GM23338 (cell line): ENCODE data around the gene GAB1. TPM values are rescaled to one million over a fixed set of nuclear protein-coding genes. Genes with fewer than 3 reads are reported as not detected.

Experiments used
- ATAC-seq: fragments of 200-7000 bp; cut with Tn5 transposase; 3 replicates; pipeline ENCODE4 v1.9.1; 2020
- DNase-seq: peaks from one replicate; pipeline ENCODE4 v3.0.0-alpha.2; 2015; ENCODE audit warnings: low spot score
- H2AFZ ChIP-seq: fragments of 200-600 bp; sonication (generic); 2 replicates; pipeline ENCODE4 v1.8.0; 2016; ENCODE audit warnings: antibody characterized with exemption, mild to moderate bottlenecking, moderate library complexity
- H3F3A ChIP-seq: fragments of 200-600 bp; sonication (generic); replicated peaks from 2 replicates; pipeline ENCODE4 v1.8.0; 2017; ENCODE audit warnings: antibody characterized with exemption, mixed run types, low read depth
- H3K27ac ChIP-seq: fragments of 200-600 bp; sonication (generic); 2 replicates; pipeline ENCODE4 v1.6.1; 2016; ENCODE audit warnings: low read depth
- H3K27me3 ChIP-seq: fragments of 200-600 bp; sonication (generic); 2 replicates; pipeline ENCODE4 v1.8.0; 2016; ENCODE audit warnings: mild to moderate bottlenecking, mixed run types, moderate library complexity; ENCODE audit not compliant: insufficient read depth
- H3K36me3 ChIP-seq: fragments of 200-600 bp; sonication (generic); 2 replicates; pipeline ENCODE4 v1.8.0; 2016; ENCODE audit warnings: mild to moderate bottlenecking; ENCODE audit not compliant: insufficient read depth
- H3K4me1 ChIP-seq: fragments of 200-600 bp; sonication (generic); 2 replicates; pipeline ENCODE4 v1.8.0; 2016; ENCODE audit warnings: mild to moderate bottlenecking, moderate library complexity; ENCODE audit not compliant: insufficient read depth
- H3K4me2 ChIP-seq: fragments of 200-600 bp; sonication (generic); 2 replicates; pipeline ENCODE4 v1.7.1; 2017; ENCODE audit warnings: mixed run types
- H3K4me3 ChIP-seq: fragments of 200-600 bp; sonication (generic); 2 replicates; pipeline ENCODE4 v1.6.1; 2016; ENCODE audit warnings: mixed run types
- H3K79me2 ChIP-seq: fragments of 200-600 bp; sonication (generic); replicated peaks from 2 replicates; pipeline ENCODE4 v1.8.0; 2017; ENCODE audit warnings: mild to moderate bottlenecking; ENCODE audit not compliant: insufficient read depth
- H3K9me2 ChIP-seq: fragments of 200-600 bp; sonication (generic); 2 replicates; pipeline ENCODE4 v1.8.0; 2017; ENCODE audit not compliant: insufficient read depth
- H4K20me1 ChIP-seq: fragments of 200-600 bp; sonication (generic); replicated peaks from 2 replicates; pipeline ENCODE4 v1.8.0; 2017; ENCODE audit warnings: mild to moderate bottlenecking; ENCODE audit not compliant: insufficient read depth
- H3K27ac Mint-ChIP-seq: 2 replicates; pipeline ENCODE4 v1.8.0; 2020; ENCODE audit warnings: inconsistent platforms, mild to moderate bottlenecking, moderate library complexity, mixed read lengths
- H3K27me3 Mint-ChIP-seq: 3 replicates; pipeline ENCODE4 v1.8.0; 2022; ENCODE audit warnings: low read depth, mild to moderate bottlenecking, moderate library complexity, mixed read lengths, inconsistent platforms; ENCODE audit not compliant: insufficient read depth, poor library complexity
- H3K36me3 Mint-ChIP-seq: 3 replicates; pipeline ENCODE4 v1.8.0; 2021; ENCODE audit warnings: low read depth, mild to moderate bottlenecking, inconsistent platforms, moderate library complexity, mixed read lengths
- H3K4me1 Mint-ChIP-seq: 3 replicates; pipeline ENCODE4 v1.8.0; 2020; ENCODE audit warnings: mild to moderate bottlenecking, inconsistent platforms, mixed read lengths
- H3K4me3 Mint-ChIP-seq: 3 replicates; pipeline ENCODE4 v1.8.0; 2021; ENCODE audit warnings: moderate library complexity, mild to moderate bottlenecking, inconsistent platforms, mixed read lengths
- H3K9me3 Mint-ChIP-seq: 3 replicates; pipeline ENCODE4 v1.8.0; 2020; ENCODE audit warnings: moderate library complexity, mild to moderate bottlenecking, inconsistent platforms, mixed read lengths
- EZH2phosphoT487 ChIP-seq: fragments of 200-600 bp; sonication (generic); IDR thresholded peaks from one replicate; pipeline ENCODE4 v1.8.1; 2018; ENCODE audit warnings: antibody characterized with exemption; ENCODE audit not compliant: unreplicated experiment
- NANOG ChIP-seq: IDR thresholded peaks from 2 replicates; pipeline ENCODE4 v1.6.1; 2016; ENCODE audit warnings: antibody characterized with exemption, borderline replicate concordance
- POLR2AphosphoS5 ChIP-seq: IDR thresholded peaks from 2 replicates; pipeline ENCODE4 v1.6.1; 2016; ENCODE audit warnings: antibody characterized with exemption, low read depth
- STAT1 ChIP-seq: IDR thresholded peaks from one replicate; pipeline ENCODE4 v1.6.1; 2016; ENCODE audit warnings: antibody characterized with exemption; ENCODE audit not compliant: unreplicated experiment
- ZNF114 ChIP-seq: fragments of 250-450 bp; sonication (Bioruptor Pico); IDR thresholded peaks from 2 replicates; pipeline ENCODE4 v1.5.0; 2020; ENCODE audit warnings: mild to moderate bottlenecking, moderate library complexity
- polyA plus RNA-seq: library from polyadenylated mRNA; unstranded; fragments of >200 nt; fragmentation: Nextera tagmentation; extraction: Ambion mirVana; gene quantifications from 2 replicates; pipeline ENCODE4 v1.2.1, GENCODE V29; 2016
- total RNA-seq: library from RNA; depleted of rRNA; stranded (reverse); fragments of >200 nt; shearing (Covaris generic); gene quantifications from 2 replicates; pipeline ENCODE4 v1.2.3, GENCODE V29; 2014
- TF ChIP-seq, protein P1 (sequence below), 2 experiments: fragments of 200-600 bp in 1 of 2; sonication (generic) in 1 of 2; conservative IDR thresholded peaks; 2 replicates each; pipeline versions ENCODE4 v1.5.1 to v1.6.1; 2016 to 2017; ENCODE audit warnings: antibody characterized with exemption in 2 of 2, low read depth in 2 of 2, mild to moderate bottlenecking in 2 of 2, moderate library complexity in 1 of 2
- TF ChIP-seq, protein P2 (sequence below): fragments of 250-450 bp; sonication (Bioruptor Pico); IDR thresholded peaks from 2 replicates; pipeline ENCODE4 v1.5.0; 2020; ENCODE audit warnings: mild to moderate bottlenecking, moderate library complexity

GAB1 gene
- total and polyA plus RNA-seq, 2 experiments from 2014 or later = 4.0 to 18.4 TPM

DNA sequence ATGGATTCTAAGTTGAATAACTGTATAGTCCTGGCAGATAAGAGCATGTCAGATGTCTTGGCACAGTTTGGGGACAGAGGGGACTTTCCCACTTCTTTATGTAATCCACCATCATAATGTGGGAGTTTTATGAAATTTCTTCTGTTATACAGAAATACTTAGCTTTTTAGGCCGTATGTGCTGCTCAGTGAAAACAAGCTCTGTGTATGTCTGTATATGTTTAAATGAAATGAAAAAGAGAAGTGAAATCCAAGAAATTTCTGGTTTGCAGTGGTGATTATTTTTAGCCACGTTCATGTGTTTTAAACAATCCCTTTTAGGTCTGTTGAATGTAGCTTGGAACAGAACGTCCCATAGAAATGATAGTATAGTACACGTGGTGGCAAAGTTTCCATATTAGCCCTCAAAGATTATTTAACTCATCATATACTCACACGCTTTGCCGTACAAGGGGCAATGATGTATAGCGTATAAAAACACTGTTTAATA is 41.0 kb downstream of the GAB1 start:
- no peaks in the 10 kb centered on the region for H3K9me3 Mint-ChIP-seq
- peaks cover 68% of the 10 kb centered on the region for H3K4me1 Mint-ChIP-seq
- peaks cover 3% of the 10 kb centered on the region for H3K27me3 Mint-ChIP-seq

More for the DNA sequence above, 41.0 kb downstream of the GAB1 start:
- no peaks in the 10 kb centered on the region for H3F3A ChIP-seq
- peaks cover 62% of the 10 kb centered on the region for H3K4me1 ChIP-seq
- H3K4me2 ChIP-seq = no peak overlapping the region
- no peak overlapping the region for H3K4me3 ChIP-seq
- ATAC-seq = no peak
- no peak overlapping the region for H3K27ac ChIP-seq
- no peak overlapping the region for H2AFZ ChIP-seq
- Mint-ChIP-seq H3K36me3 (no peaks in the 10 kb centered on the region), H3K27ac (no peak overlapping the region; the same call in 1 of the 2 replicates), H3K4me3 (no peak overlapping the region)
- TF ChIP-seq, protein P1, sequence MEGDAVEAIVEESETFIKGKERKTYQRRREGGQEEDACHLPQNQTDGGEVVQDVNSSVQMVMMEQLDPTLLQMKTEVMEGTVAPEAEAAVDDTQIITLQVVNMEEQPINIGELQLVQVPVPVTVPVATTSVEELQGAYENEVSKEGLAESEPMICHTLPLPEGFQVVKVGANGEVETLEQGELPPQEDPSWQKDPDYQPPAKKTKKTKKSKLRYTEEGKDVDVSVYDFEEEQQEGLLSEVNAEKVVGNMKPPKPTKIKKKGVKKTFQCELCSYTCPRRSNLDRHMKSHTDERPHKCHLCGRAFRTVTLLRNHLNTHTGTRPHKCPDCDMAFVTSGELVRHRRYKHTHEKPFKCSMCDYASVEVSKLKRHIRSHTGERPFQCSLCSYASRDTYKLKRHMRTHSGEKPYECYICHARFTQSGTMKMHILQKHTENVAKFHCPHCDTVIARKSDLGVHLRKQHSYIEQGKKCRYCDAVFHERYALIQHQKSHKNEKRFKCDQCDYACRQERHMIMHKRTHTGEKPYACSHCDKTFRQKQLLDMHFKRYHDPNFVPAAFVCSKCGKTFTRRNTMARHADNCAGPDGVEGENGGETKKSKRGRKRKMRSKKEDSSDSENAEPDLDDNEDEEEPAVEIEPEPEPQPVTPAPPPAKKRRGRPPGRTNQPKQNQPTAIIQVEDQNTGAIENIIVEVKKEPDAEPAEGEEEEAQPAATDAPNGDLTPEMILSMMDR (conservative IDR thresholded peaks at IDR 0.05; ENCODE audit: low read depth in 2 of 2) = no peak
- no peak for TF ChIP-seq NANOG
- no peak for TF ChIP-seq POLR2AphosphoS5
- TF ChIP-seq STAT1 = no peak
- TF ChIP-seq, protein P2, sequence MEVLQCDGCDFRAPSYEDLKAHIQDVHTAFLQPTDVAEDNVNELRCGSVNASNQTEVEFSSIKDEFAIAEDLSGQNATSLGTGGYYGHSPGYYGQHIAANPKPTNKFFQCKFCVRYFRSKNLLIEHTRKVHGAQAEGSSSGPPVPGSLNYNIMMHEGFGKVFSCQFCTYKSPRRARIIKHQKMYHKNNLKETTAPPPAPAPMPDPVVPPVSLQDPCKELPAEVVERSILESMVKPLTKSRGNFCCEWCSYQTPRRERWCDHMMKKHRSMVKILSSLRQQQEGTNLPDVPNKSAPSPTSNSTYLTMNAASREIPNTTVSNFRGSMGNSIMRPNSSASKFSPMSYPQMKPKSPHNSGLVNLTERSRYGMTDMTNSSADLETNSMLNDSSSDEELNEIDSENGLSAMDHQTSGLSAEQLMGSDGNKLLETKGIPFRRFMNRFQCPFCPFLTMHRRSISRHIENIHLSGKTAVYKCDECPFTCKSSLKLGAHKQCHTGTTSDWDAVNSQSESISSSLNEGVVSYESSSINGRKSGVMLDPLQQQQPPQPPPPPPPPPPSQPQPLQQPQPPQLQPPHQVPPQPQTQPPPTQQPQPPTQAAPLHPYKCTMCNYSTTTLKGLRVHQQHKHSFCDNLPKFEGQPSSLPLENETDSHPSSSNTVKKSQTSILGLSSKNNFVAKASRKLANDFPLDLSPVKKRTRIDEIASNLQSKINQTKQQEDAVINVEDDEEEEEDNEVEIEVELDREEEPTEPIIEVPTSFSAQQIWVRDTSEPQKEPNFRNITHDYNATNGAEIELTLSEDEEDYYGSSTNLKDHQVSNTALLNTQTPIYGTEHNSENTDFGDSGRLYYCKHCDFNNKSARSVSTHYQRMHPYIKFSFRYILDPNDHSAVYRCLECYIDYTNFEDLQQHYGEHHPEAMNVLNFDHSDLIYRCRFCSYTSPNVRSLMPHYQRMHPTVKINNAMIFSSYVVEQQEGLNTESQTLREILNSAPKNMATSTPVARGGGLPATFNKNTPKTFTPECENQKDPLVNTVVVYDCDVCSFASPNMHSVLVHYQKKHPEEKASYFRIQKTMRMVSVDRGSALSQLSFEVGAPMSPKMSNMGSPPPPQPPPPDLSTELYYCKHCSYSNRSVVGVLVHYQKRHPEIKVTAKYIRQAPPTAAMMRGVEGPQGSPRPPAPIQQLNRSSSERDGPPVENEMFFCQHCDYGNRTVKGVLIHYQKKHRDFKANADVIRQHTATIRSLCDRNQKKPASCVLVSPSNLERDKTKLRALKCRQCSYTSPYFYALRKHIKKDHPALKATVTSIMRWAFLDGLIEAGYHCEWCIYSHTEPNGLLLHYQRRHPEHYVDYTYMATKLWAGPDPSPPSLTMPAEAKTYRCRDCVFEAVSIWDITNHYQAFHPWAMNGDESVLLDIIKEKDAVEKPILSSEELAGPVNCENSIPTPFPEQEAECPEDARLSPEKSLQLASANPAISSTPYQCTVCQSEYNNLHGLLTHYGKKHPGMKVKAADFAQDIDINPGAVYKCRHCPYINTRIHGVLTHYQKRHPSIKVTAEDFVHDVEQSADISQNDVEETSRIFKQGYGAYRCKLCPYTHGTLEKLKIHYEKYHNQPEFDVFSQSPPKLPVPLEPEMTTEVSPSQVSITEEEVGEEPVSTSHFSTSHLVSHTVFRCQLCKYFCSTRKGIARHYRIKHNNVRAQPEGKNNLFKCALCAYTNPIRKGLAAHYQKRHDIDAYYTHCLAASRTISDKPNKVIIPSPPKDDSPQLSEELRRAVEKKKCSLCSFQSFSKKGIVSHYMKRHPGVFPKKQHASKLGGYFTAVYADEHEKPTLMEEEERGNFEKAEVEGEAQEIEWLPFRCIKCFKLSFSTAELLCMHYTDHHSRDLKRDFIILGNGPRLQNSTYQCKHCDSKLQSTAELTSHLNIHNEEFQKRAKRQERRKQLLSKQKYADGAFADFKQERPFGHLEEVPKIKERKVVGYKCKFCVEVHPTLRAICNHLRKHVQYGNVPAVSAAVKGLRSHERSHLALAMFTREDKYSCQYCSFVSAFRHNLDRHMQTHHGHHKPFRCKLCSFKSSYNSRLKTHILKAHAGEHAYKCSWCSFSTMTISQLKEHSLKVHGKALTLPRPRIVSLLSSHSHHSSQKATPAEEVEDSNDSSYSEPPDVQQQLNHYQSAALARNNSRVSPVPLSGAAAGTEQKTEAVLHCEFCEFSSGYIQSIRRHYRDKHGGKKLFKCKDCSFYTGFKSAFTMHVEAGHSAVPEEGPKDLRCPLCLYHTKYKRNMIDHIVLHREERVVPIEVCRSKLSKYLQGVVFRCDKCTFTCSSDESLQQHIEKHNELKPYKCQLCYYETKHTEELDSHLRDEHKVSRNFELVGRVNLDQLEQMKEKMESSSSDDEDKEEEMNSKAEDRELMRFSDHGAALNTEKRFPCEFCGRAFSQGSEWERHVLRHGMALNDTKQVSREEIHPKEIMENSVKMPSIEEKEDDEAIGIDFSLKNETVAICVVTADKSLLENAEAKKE (CRISPR knock-in tag) = no peak
- TF ChIP-seq EZH2phosphoT487 = no peak
- TF ChIP-seq ZNF114 = no peak
- H3K27me3 ChIP-seq = no peaks in the 10 kb centered on the region
- no peaks in the 10 kb centered on the region for H4K20me1 ChIP-seq
- no peaks in the 10 kb centered on the region for H3K9me2 ChIP-seq
- H3K79me2 ChIP-seq = peaks cover 73% of the 10 kb centered on the region
- DNase-seq = no peak
- H3K36me3 ChIP-seq = no peaks in the 10 kb centered on the region
